HEK293 (cell line): ENCODE results near the gene UTP11.

Source experiments
- AEBP2 ChIP-seq: fragments of 450-650 bp; formaldehyde crosslinking; IDR thresholded peaks from 2 replicates; pipeline ENCODE4 v1.5.1; 2016; ENCODE audit warnings: missing biosample characterization, missing genetic modification characterization, borderline replicate concordance
- ATF2 ChIP-seq: fragments of 450-650 bp; formaldehyde crosslinking; IDR thresholded peaks from 2 replicates; pipeline ENCODE4 v1.5.1; 2016; ENCODE audit warnings: missing biosample characterization, missing genetic modification characterization, low read depth
- KLF8 ChIP-seq: fragments of 450-650 bp; formaldehyde crosslinking; IDR thresholded peaks from 2 replicates; pipeline ENCODE4 v1.5.1; 2016; ENCODE audit warnings: missing biosample characterization, missing genetic modification characterization
- OVOL3 ChIP-seq: fragments of 450-650 bp; formaldehyde crosslinking; IDR thresholded peaks from 2 replicates; pipeline ENCODE4 v1.5.1; 2016; ENCODE audit warnings: missing biosample characterization, missing genetic modification characterization
- PBX3 ChIP-seq: sonication (generic); formaldehyde crosslinking; IDR thresholded peaks from 2 replicates; pipeline ENCODE4 v1.8.1; 2022; ENCODE audit warnings: mild to moderate bottlenecking, moderate library complexity, missing genetic modification reagents
- PRDM1 ChIP-seq: fragments of 450-650 bp; formaldehyde crosslinking; IDR thresholded peaks from 2 replicates; pipeline ENCODE4; 2016; ENCODE audit warnings: missing biosample characterization, missing genetic modification characterization
- PRDM10 ChIP-seq: fragments of 450-650 bp; formaldehyde crosslinking; IDR thresholded peaks from 2 replicates; pipeline ENCODE4 v1.5.1; 2016; ENCODE audit warnings: missing biosample characterization, missing genetic modification characterization
- TRIM28 ChIP-seq: IDR thresholded peaks from 2 replicates; pipeline ENCODE4 v1.6.1; 2011; ENCODE audit warnings: low read length, control low read depth, borderline replicate concordance
- ZBTB21 ChIP-seq: fragments of 450-650 bp; formaldehyde crosslinking; IDR thresholded peaks from 2 replicates; pipeline ENCODE4 v1.5.1; 2017; ENCODE audit warnings: missing biosample characterization, missing genetic modification characterization
- ZBTB48 ChIP-seq: fragments of 450-650 bp; formaldehyde crosslinking; IDR thresholded peaks from 2 replicates; pipeline ENCODE4 v1.5.1; 2016; ENCODE audit warnings: missing biosample characterization, missing genetic modification characterization
- ZNF221 ChIP-seq: fragments of 450-650 bp; formaldehyde crosslinking; IDR thresholded peaks from 2 replicates; pipeline ENCODE4 v1.5.1; 2017; ENCODE audit warnings: missing biosample characterization, missing genetic modification characterization, borderline replicate concordance
- ZNF302 ChIP-seq: fragments of 450-650 bp; formaldehyde crosslinking; IDR thresholded peaks from 2 replicates; pipeline ENCODE4 v1.5.1; 2016; ENCODE audit warnings: missing biosample characterization, missing genetic modification characterization, low read depth
- ZNF341 ChIP-seq: fragments of 450-650 bp; formaldehyde crosslinking; IDR thresholded peaks from 2 replicates; pipeline ENCODE4; 2016; ENCODE audit warnings: low read depth, missing biosample characterization, missing genetic modification characterization
- ZNF585B ChIP-seq: fragments of 450-650 bp; formaldehyde crosslinking; IDR thresholded peaks from 2 replicates; pipeline ENCODE4 v1.5.1; 2016; ENCODE audit warnings: missing biosample characterization, missing genetic modification characterization
- ZNF596 ChIP-seq: fragments of 450-650 bp; IDR thresholded peaks from 2 replicates; pipeline ENCODE4 v1.5.0; 2018; ENCODE audit warnings: missing biosample characterization, mild to moderate bottlenecking, missing genetic modification characterization, moderate library complexity
- ZNF600 ChIP-seq: fragments of 450-650 bp; formaldehyde crosslinking; IDR thresholded peaks from 2 replicates; pipeline ENCODE4 v1.5.1; 2016; ENCODE audit warnings: missing biosample characterization, missing genetic modification characterization
- ZNF645 ChIP-seq: fragments of 450-650 bp; formaldehyde crosslinking; IDR thresholded peaks from 2 replicates; pipeline ENCODE4; 2016; ENCODE audit warnings: missing biosample characterization, missing genetic modification characterization
- ZNF747 ChIP-seq: fragments of 450-650 bp; formaldehyde crosslinking; IDR thresholded peaks from 2 replicates; pipeline ENCODE4 v1.5.1; 2016; ENCODE audit warnings: missing biosample characterization, missing genetic modification characterization
- ZNF837 ChIP-seq: fragments of 450-650 bp; formaldehyde crosslinking; IDR thresholded peaks from 2 replicates; pipeline ENCODE4 v1.5.1; 2016; ENCODE audit warnings: missing biosample characterization, missing genetic modification characterization
- ZSCAN30 ChIP-seq: fragments of 450-650 bp; IDR thresholded peaks from 2 replicates; pipeline ENCODE4 v1.5.1; 2018; ENCODE audit warnings: missing biosample characterization, mild to moderate bottlenecking, missing genetic modification characterization, moderate library complexity
- TF ChIP-seq, protein P1 (sequence below): fragments of 450-650 bp; formaldehyde crosslinking; conservative IDR thresholded peaks from 2 replicates; pipeline ENCODE4 v1.5.1; 2016; ENCODE audit warnings: low read depth, missing biosample characterization, missing genetic modification characterization
- TF ChIP-seq, protein P2 (sequence below): fragments of 450-650 bp; formaldehyde crosslinking; IDR thresholded peaks from 2 replicates; pipeline ENCODE4 v1.5.1; 2016; ENCODE audit warnings: missing biosample characterization, missing genetic modification characterization

The UTP11 gene

DNA sequence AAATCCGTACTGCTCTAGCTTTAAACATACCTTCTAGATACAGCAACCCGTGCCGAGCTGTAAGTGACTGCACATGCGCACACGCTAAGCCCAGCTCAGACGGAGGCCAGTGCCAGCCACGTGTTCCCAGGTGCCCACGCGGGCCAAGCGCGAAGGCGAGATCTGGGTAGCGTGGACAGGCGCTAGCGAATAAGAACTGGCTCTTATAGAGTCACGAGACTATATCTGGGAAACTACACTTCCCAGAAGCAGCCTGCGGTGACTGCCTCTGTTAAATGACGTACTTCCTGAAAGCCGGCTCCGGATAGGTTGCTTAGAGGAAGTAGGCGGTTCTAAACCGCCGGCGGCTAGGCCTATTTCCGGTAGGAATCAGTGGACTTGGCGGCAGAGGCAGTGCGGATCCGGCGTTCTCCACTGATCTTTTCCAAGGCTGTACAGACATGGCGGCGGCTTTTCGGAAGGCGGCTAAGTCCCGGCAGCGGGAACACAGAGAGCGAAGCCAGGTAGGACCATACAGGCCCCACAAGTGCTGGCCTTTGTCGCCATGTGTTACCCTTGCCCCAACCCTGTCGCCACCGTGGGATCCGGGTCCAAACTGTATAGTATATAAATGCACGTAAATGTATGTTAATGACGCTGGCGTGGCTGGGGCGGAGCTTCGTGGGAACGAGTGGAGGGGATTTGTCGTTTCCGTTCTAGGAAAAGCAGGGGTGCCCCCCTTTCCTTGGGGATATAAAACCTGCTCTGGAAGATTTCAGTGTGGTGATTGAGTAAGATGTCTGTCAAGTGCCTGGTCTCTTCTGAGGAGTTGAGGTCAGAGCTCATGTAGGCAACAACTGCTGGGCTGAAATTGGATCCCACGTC lies at the start of gene UTP11 (continued):
- TF ChIP-seq ZNF600 (tag by site-specific recombination) (peak; percentile 62; the same call in 1 of the 2 replicates), ZNF341 (tag by site-specific recombination) (0 out of 2 replicates have a peak, but pooled peaks have one; percentile 25), TRIM28 (peak; percentile 76; the same call in 1 of the 2 replicates), ZNF747 (tag by site-specific recombination) (no peak), ZNF221 (tag by site-specific recombination) (no peak), ZNF645 (tag by site-specific recombination) (no peak), ZNF837 (no peak), ATF2 (peak; percentile 89), AEBP2 (tag by site-specific recombination) (no peak), ZBTB21 (tag by site-specific recombination) (peak; percentile 97), ZSCAN30 (tag by site-specific recombination) (peak; percentile 75), OVOL3 (tag by site-specific recombination) (0 out of 2 replicates have a peak, but pooled peaks have one; percentile 9), PRDM1 (tag by site-specific recombination) (no peak), ZNF302 (tag by site-specific recombination) (no peak), PBX3 (CRISPR knock-in tag) (peak; percentile 89; the same call in 1 of the 2 replicates), ZBTB48 (tag by site-specific recombination) (no peak), KLF8 (tag by site-specific recombination) (peak; percentile 51; the same call in 1 of the 2 replicates), ZNF585B (tag by site-specific recombination) (no peak), ZNF596 (tag by site-specific recombination) (no peak), PRDM10 (peak; percentile 73)
- TF ChIP-seq, protein P1, sequence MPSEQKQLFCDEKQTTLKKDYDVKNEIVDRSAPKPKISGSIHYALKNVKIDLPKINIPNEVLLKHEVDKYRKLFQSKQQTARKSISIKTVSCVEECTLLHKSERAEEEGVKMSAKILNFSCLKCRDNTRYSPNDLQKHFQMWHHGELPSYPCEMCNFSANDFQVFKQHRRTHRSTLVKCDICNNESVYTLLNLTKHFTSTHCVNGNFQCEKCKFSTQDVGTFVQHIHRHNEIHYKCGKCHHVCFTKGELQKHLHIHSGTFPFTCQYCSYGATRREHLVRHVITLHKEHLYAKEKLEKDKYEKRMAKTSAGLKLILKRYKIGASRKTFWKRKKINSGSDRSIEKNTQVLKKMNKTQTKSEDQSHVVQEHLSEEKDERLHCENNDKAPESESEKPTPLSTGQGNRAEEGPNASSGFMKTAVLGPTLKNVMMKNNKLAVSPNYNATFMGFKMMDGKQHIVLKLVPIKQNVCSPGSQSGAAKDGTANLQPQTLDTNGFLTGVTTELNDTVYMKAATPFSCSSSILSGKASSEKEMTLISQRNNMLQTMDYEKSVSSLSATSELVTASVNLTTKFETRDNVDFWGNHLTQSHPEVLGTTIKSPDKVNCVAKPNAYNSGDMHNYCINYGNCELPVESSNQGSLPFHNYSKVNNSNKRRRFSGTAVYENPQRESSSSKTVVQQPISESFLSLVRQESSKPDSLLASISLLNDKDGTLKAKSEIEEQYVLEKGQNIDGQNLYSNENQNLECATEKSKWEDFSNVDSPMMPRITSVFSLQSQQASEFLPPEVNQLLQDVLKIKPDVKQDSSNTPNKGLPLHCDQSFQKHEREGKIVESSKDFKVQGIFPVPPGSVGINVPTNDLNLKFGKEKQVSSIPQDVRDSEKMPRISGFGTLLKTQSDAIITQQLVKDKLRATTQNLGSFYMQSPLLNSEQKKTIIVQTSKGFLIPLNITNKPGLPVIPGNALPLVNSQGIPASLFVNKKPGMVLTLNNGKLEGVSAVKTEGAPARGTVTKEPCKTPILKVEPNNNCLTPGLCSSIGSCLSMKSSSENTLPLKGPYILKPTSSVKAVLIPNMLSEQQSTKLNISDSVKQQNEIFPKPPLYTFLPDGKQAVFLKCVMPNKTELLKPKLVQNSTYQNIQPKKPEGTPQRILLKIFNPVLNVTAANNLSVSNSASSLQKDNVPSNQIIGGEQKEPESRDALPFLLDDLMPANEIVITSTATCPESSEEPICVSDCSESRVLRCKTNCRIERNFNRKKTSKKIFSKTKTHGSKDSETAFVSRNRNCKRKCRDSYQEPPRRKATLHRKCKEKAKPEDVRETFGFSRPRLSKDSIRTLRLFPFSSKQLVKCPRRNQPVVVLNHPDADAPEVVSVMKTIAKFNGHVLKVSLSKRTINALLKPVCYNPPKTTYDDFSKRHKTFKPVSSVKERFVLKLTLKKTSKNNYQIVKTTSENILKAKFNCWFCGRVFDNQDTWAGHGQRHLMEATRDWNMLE = peak; percentile 85
- TF ChIP-seq, protein P2, sequence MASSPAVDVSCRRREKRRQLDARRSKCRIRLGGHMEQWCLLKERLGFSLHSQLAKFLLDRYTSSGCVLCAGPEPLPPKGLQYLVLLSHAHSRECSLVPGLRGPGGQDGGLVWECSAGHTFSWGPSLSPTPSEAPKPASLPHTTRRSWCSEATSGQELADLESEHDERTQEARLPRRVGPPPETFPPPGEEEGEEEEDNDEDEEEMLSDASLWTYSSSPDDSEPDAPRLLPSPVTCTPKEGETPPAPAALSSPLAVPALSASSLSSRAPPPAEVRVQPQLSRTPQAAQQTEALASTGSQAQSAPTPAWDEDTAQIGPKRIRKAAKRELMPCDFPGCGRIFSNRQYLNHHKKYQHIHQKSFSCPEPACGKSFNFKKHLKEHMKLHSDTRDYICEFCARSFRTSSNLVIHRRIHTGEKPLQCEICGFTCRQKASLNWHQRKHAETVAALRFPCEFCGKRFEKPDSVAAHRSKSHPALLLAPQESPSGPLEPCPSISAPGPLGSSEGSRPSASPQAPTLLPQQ (tag by site-specific recombination) = peak; percentile 63; the same call in 1 of the 2 replicates
